RPMI7951 (cell line): ENCODE results near the gene OR6C6. TPM values are rescaled to one million over a fixed set of nuclear protein-coding genes. Genes with fewer than 3 reads are reported as not detected.
"Not testable (repeated sequence)": the region's sequence is repeated elsewhere in the genome, so short reads cannot be mapped to it uniquely, and the experiment has no call there.

Source experiments
- DNase-seq: peaks from one replicate; pipeline ENCODE4 v3.0.0-alpha.2; 2012; ENCODE audit warnings: low read depth
- total RNA-seq: library from RNA; depleted of rRNA; stranded (reverse); fragments of >200 nt; shearing (Covaris generic); gene quantifications from 2 replicates; pipeline ENCODE4 v1.2.3, GENCODE V29; 2014; rRNA removed

Gene OR6C6
- not detected in 2 replicates for total RNA-seq

GRCh38 chr12:55296469-55296868, at the start of gene OR6C6:
Gene OR6C6, minus strand, starts transcription at chr12:55296569. Its CDS starts 1,337 bp downstream, at chr12:55295232.
- DNase-seq = no peak

DNA sequence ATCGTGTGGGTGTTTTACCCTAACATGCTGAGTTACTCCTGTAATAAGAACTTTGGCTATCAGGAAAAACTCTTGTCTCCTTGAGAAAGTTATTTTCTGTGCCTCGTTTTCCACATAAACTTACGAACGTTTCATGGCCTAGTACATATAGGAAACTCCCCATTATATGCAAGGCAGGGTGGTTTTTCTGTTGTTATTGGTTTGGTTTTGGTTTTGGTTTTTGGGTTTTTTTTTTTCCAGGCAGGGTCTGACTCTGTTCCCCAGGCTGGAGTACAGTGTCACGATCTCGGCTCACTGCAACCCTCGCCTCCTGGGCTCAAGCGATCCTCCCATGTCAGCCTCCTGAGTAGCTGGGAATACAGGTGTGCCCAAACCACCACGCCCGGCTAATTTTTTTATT, 39.6 kb upstream of the OR6C6 start:
- DNase-seq = no peak

GRCh38 chr12:55330446-55330845, 34.1 kb upstream of the OR6C6 start, which contains the start of gene OR6C3:
Gene OR6C3, plus strand, starts transcription at chr12:55330746. Its CDS starts 955 bp downstream, at chr12:55331701.
- no peak for DNase-seq

- not testable (repeated sequence) for DNase-seq
Observed at GRCh38 chr12:55325801-55326200, 29.4 kb upstream of the OR6C6 start.

DNA sequence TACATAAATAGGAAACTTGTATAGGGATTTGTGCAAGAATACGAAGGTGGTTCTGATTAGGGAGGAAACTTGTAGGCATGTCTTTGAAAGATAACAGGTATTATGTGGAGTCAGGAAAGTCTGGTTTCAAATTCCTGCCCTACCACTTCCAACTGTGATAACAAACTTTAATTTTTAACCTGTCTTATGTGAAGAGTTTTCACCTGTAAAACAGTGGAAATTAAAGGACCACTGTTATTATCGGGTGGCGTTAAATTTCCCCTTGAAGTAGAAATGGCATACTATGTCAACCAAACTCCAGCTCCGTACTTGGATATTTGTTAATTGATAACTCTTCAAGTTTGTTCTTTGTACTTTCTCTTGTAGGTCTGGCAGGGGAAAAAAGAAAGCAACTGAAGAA, 23.8 kb upstream of the OR6C6 start:
- no peak for DNase-seq

DNA sequence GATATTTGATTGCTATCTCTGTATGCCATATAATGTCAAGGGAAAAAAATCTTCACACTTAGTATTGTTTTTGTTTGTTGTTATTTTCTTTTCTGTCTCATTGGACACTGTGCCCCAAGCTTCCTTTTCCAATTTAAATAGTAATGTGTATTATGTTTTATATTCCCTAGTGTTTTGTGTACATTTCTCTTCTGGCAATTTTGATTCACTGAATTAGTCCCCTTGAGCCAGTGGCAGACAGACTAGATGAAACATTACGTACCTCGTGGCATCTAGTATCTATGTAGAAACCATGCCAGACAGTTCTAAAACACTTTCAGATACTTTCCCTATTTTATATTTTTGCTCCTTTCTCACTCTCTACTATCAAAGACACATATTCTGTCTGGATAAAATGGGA, 17.7 kb upstream of the OR6C6 start, which contains the start of gene OR6C1:
OR6C1 (plus strand) TSS at position 301 of the 400 bp plus-strand sequence. CDS start 6,257 bp downstream, outside the sequence.
- DNase-seq = no peak

- DNase-seq = no peak
Observed at GRCh38 chr12:55289999-55290398, 6.4 kb downstream of the OR6C6 start.

DNA sequence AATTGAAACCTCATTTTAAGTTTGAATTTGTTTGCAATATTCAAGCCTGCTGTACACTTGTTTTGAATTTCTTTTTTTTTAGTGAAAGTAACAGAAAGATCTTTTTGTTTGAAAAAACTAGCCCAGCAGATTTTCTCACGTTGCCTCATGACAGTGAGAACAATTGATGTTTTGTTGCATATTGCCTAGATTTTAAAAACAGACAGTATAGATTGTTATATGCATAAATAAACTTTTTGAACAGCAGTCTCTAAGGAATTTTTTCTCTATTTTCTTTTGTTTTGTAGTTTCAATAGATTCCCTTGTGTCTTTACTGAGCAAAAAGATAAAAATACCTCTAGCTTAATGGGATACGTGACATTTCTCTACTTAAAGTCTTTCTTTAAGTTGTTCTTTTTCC, 15.4 kb downstream of the OR6C6 start:
- DNase-seq = no peak

GRCh38 chr12:55258303-55258702, 38.1 kb downstream of the OR6C6 start:
- no peak for DNase-seq

DNA sequence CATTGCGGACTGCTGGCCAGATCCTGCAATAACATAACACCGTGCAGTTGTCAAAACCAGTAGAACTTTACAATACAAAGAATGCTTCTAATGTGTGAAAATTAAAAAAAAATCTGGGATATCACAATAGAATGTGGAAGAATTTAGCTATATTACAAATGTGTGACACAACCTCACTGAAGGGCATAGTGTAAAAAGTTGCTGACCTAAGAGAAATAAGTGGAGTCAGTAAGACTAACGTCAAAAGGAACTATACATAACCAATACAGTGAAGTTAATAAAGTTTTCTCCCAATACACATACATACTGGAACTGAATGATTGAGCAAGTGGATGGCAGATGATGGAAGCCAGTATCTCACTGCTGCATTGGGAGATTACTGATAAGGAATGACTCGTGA, 39.5 kb downstream of the OR6C6 start:
- DNase-seq = no peak

DNA sequence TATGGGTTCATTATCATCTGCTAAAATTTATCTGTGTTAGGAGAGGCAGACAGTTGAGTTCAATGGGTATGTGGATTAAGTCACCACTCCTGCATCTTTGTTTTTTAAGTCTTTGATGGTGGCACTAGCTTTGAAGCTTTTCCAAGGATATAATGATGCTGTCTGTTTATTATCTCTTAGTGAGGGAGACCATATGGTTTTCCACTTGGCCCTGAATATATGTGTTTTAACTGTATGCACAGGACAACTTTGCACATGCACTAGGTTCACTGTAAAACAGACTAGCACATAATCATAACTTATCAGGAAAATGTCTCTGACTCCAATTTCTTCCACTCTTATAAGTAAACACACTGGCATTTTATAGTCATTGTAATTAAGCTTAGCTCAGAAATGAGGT, 43.1 kb downstream of the OR6C6 start:
- DNase-seq = no peak

DNA sequence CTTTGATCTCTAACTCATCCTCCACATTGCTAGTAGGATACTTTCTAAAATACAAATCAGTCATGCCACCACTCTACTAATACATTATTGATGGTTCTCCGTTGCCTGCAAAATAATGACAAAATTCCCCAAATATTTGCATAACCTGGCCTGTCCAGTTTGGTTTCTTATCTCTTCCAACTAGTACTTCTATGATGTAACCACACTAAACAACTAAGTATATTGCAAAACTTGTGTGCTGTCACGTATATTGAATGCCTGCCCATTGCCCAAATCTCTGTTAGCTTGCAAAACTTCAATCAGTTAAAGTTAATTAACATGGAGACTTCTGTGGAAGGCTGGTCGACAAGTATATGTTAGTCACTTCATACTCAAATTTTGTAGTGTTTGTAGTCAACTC, 45.4 kb downstream of the OR6C6 start:
- no peak for DNase-seq

GRCh38 chr12:55246159-55246558, 50.2 kb downstream of the OR6C6 start:
- DNase-seq = no peak

GRCh38 chr12:55244309-55244708, 52.1 kb downstream of the OR6C6 start, which contains the start of gene OR6C74:
Gene OR6C74, plus strand, starts transcription at chr12:55244609. Its CDS starts 2,679 bp downstream, at chr12:55247288.
- no peak for DNase-seq

Other genes with a start within 250 kb of the OR6C6 start
- gene OR9K2, start 170.2 kb downstream of the OR6C6 start, total RNA-seq = not detected in 2 replicates
- not detected in 2 replicates for gene OR10A7, start 75.5 kb downstream of the OR6C6 start, total RNA-seq
- not detected in 2 replicates for gene OR6C74, start 52.0 kb downstream of the OR6C6 start, total RNA-seq
- gene OR6C1, start 17.8 kb upstream of the OR6C6 start, total RNA-seq = not detected in 2 replicates
- not detected in 2 replicates for gene OR6C3, start 34.2 kb upstream of the OR6C6 start, total RNA-seq
- not detected in 2 replicates for gene OR6C75, start 66.4 kb upstream of the OR6C6 start, total RNA-seq
- gene OR6C65, start 104.0 kb upstream of the OR6C6 start, total RNA-seq = not detected in 2 replicates
- gene OR6C76, start 129.7 kb upstream of the OR6C6 start, total RNA-seq = not detected in 2 replicates
- gene OR6C2, start 147.5 kb upstream of the OR6C6 start, total RNA-seq = not detected in 2 replicates
- gene OR6C70, start 173.6 kb upstream of the OR6C6 start, total RNA-seq = not detected in 2 replicates
- gene OR6C68, start 195.8 kb upstream of the OR6C6 start, total RNA-seq = not detected in 2 replicates